Ishikawa (cell line): ENCODE results near the gene TJP1.

ENCODE experiments used
- CEBPB ChIP-seq: IDR thresholded peaks from 2 replicates; pipeline ENCODE4 v1.6.1; 2012
- CREB1 ChIP-seq: IDR thresholded peaks from 2 replicates; pipeline ENCODE4 v1.6.1; 2012; ENCODE audit warnings: low read depth
- EGR1 ChIP-seq: IDR thresholded peaks from 2 replicates; pipeline ENCODE4 v1.6.1; 2012
- EP300 ChIP-seq: IDR thresholded peaks from 2 replicates; pipeline ENCODE4 v1.6.1; 2012; ENCODE audit warnings: borderline replicate concordance
- FOXM1 ChIP-seq: IDR thresholded peaks from 2 replicates; pipeline ENCODE4 v1.6.1; 2012; ENCODE audit warnings: low read depth, borderline replicate concordance
- NFIC ChIP-seq: IDR thresholded peaks from 2 replicates; pipeline ENCODE4 v1.6.1; 2012
- RAD21 ChIP-seq: IDR thresholded peaks from 2 replicates; pipeline ENCODE4 v1.6.1; 2012; ENCODE audit warnings: low read depth
- TAF1 ChIP-seq: IDR thresholded peaks from 2 replicates; pipeline ENCODE4 v1.6.1; 2012; ENCODE audit warnings: low read depth, mild to moderate bottlenecking
- TCF12 ChIP-seq: IDR thresholded peaks from 2 replicates; pipeline ENCODE4 v1.6.1; 2012; ENCODE audit warnings: low read depth
- TEAD4 ChIP-seq: IDR thresholded peaks from 2 replicates; pipeline ENCODE4 v1.6.1; 2012
- YY1 ChIP-seq: IDR thresholded peaks from 2 replicates; pipeline ENCODE4 v1.6.1; 2012; ENCODE audit warnings: low read depth
- ZBTB7A ChIP-seq: IDR thresholded peaks from 2 replicates; pipeline ENCODE4 v1.6.1; 2012; ENCODE audit warnings: low read depth
- TF ChIP-seq, protein P1 (sequence below): IDR thresholded peaks from 2 replicates; pipeline ENCODE4 v1.6.1; 2012
- TF ChIP-seq, protein P2 (sequence below): IDR thresholded peaks from 2 replicates; pipeline ENCODE4 v1.6.1; 2012
- TF ChIP-seq, protein P3 (sequence below): IDR thresholded peaks from 2 replicates; pipeline ENCODE4 v1.6.1; 2012; ENCODE audit warnings: low read depth, mild to moderate bottlenecking

The TJP1 gene

DNA sequence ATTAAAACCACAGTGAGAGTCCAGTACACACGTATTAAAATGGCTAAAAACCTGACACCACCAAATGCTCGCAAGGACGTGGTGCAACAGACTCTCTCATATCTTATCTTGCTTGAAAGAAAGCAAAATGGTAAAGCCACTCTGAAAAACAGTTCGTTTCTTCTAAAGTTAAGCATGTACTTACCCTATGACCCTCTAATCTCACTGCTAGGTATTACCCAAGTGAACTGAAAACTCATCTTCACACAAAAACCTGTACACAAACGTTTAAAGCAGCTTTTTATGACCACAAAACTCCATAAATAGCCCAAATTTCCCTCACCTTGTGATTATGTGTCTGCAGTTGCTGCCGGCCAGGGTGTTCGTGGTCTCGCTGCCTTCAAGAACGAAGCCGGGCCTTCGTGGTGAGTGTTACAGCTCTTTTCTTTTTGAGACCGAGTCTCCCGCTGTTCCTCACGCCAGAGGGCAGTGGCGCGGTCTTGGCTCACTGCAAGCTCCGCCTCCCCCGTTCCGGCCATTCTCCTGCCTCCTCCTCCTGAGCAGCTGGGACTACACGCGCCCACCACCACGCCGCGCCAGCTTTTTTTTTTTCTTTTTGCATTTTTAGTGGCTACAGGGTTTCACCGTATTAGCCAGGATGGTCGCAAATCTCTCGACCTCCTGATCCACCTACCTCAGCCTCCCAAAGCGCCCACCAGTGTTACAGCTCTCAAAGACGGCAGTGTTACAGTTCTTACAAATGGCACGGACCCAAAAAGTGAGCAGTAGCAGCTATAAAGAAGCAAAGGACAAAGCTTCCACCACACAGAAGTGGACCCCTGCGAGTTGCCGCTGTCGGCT, 165.4 kb downstream of the TJP1 start:
- TF ChIP-seq, protein P1, sequence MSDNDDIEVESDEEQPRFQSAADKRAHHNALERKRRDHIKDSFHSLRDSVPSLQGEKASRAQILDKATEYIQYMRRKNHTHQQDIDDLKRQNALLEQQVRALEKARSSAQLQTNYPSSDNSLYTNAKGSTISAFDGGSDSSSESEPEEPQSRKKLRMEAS = peak; percentile 51
- TF ChIP-seq TAF1 (no peak), RAD21 (peak; percentile 1; the same call in 1 of the 2 replicates), YY1 (no peak), EP300 (no peak), ZBTB7A (0 out of 2 replicates have a peak, but pooled peaks have one; percentile 35), TCF12 (no peak), FOXM1 (no peak)

DNA sequence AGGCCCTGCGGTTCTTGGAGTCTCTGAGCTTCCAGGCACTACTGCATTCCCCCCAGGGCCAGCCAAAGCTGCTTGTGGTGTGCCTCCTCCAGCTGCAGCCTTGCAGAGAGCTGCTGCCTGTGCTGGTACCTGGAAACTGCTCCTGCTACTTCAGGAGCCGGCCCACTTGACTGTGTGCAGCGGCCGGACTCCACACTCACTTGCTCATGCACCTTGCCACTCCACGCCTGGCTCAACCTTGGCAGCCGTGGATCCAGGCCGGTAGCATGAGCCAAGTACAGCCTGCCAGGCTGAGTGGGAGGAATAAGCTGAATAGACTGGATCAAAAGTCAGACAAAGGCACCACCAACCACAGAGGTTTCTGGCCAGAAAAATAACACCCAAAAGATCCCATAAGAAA, 169.7 kb downstream of the TJP1 start:
- TF ChIP-seq NFIC (no peak), ZBTB7A (no peak), RAD21 (no peak), TAF1 (no peak), CEBPB (no peak), CREB1 (no peak), EGR1 (no peak), TCF12 (no peak), FOXM1 (no peak), YY1 (no peak), EP300 (no peak), TEAD4 (no peak)
- TF ChIP-seq, protein P1 = no peak
- TF ChIP-seq, protein P2, sequence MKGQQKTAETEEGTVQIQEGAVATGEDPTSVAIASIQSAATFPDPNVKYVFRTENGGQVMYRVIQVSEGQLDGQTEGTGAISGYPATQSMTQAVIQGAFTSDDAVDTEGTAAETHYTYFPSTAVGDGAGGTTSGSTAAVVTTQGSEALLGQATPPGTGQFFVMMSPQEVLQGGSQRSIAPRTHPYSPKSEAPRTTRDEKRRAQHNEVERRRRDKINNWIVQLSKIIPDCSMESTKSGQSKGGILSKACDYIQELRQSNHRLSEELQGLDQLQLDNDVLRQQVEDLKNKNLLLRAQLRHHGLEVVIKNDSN = no peak
- TF ChIP-seq, protein P3, sequence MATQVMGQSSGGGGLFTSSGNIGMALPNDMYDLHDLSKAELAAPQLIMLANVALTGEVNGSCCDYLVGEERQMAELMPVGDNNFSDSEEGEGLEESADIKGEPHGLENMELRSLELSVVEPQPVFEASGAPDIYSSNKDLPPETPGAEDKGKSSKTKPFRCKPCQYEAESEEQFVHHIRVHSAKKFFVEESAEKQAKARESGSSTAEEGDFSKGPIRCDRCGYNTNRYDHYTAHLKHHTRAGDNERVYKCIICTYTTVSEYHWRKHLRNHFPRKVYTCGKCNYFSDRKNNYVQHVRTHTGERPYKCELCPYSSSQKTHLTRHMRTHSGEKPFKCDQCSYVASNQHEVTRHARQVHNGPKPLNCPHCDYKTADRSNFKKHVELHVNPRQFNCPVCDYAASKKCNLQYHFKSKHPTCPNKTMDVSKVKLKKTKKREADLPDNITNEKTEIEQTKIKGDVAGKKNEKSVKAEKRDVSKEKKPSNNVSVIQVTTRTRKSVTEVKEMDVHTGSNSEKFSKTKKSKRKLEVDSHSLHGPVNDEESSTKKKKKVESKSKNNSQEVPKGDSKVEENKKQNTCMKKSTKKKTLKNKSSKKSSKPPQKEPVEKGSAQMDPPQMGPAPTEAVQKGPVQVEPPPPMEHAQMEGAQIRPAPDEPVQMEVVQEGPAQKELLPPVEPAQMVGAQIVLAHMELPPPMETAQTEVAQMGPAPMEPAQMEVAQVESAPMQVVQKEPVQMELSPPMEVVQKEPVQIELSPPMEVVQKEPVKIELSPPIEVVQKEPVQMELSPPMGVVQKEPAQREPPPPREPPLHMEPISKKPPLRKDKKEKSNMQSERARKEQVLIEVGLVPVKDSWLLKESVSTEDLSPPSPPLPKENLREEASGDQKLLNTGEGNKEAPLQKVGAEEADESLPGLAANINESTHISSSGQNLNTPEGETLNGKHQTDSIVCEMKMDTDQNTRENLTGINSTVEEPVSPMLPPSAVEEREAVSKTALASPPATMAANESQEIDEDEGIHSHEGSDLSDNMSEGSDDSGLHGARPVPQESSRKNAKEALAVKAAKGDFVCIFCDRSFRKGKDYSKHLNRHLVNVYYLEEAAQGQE = no peak

DNA sequence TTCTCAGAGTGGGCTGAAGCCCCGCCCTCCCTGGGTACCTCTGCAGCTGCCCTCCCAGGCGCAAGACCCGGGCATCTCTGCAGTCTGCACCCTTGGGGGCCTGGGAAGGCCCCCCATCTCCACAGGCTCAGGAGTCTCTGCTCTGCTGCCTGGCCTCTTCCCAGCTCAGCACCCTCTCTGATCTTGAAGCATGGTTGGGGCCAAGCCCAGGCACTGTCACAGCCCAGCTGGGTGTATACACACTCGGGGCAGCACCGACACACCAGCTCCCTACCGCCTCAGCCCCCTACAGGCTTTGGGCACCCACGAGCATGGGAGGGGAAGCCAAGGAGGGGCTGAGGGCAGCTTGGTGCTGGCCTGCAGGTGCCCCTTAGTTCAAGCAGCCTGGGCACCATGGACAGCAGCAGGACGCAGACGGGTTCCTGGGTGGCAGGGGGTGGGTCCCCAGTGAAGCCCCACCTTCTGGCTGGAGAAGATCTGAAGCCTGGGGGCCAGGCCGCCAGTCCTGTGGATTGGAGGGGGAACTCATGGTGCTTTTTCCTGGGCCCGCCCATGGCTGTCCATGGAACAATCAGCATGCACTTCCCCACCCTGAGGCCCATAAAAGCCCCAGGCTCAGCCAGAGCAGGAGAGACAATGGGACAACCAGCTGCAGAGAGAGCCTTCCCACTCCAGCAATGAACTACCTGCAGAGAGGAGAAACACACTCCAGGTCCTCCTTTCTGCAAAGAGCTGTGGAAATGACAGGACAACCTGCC, 170.6 kb downstream of the TJP1 start:
- TF ChIP-seq, protein P3 = peak; percentile 78
- TF ChIP-seq, protein P1 = no peak
